VCaP (cell line): ENCODE measurements around the gene METTL13.

Experiments used
- H3K27ac ChIP-seq: fragments of 450-650 bp; 2 replicates; pipeline ENCODE4 v1.5.1; 2017
- CTCF ChIP-seq: fragments of 450-650 bp; conservative IDR thresholded peaks from 2 replicates; pipeline ENCODE4 v1.5.1; 2017; ENCODE audit warnings: mild to moderate bottlenecking, moderate library complexity

Gene METTL13

GRCh38 chr1:171834821-171835220, 53.4 kb downstream of the METTL13 start:
- no peak for TF ChIP-seq CTCF
- no peak overlapping the region for H3K27ac ChIP-seq

- no peak overlapping the region for H3K27ac ChIP-seq
- TF ChIP-seq CTCF, result no peak
Observed at GRCh38 chr1:171835891-171836290, 54.4 kb downstream of the METTL13 start.

- no peak within 1 kb of the TSS for H3K27ac ChIP-seq
- no peak for TF ChIP-seq CTCF
Observed at GRCh38 chr1:171841050-171841910, 59.8 kb downstream of the METTL13 start, which contains the start of gene DNM3. DNM3 (plus strand) TSS chr1:171841498; CDS start chr1:171841657, 159 bp downstream.

GRCh38 chr1:171841931-171842761, 60.7 kb downstream of the METTL13 start:
- TF ChIP-seq CTCF, result no peak
- no peak overlapping the region for H3K27ac ChIP-seq

- no peak overlapping the region for H3K27ac ChIP-seq
- no peak for TF ChIP-seq CTCF
Observed at GRCh38 chr1:171844381-171844780, 62.9 kb downstream of the METTL13 start.

GRCh38 chr1:171845998-171846397, 64.5 kb downstream of the METTL13 start:
- no peak overlapping the region for H3K27ac ChIP-seq
- TF ChIP-seq CTCF, result no peak
